IPS-20b (cell line): ENCODE measurements around the gene NPBWR2.

Source experiments
- H3K27ac ChIP-seq: one replicate; pipeline ENCODE4 v1.5.1; 2013; ENCODE audit warnings: low read length
- H3K27me3 ChIP-seq: 2 replicates; pipeline ENCODE4 v1.6.1; 2013; ENCODE audit warnings: mild to moderate bottlenecking, low read length, inconsistent platforms; ENCODE audit not compliant: insufficient read depth
- H3K36me3 ChIP-seq: 2 replicates; pipeline ENCODE4 v1.6.1; 2013; ENCODE audit warnings: low read depth, mild to moderate bottlenecking, inconsistent platforms, low read length, moderate library complexity; ENCODE audit not compliant: insufficient read depth
- H3K4me1 ChIP-seq: 2 replicates; pipeline ENCODE4 v1.6.1; 2013; ENCODE audit warnings: mild to moderate bottlenecking, control low read depth, inconsistent platforms, low read length, moderate library complexity; ENCODE audit not compliant: insufficient read depth
- H3K4me3 ChIP-seq: 2 replicates; pipeline ENCODE4 v1.5.1; 2013; ENCODE audit warnings: mild to moderate bottlenecking, low read length, inconsistent platforms
- H3K9ac ChIP-seq: 2 replicates; pipeline ENCODE4 v1.6.1; 2013; ENCODE audit warnings: low read depth, mild to moderate bottlenecking, inconsistent platforms, low read length, moderate library complexity
- H3K9me3 ChIP-seq: 2 replicates; pipeline ENCODE4 v1.6.1; 2013; ENCODE audit warnings: mild to moderate bottlenecking, low read depth, low read length, inconsistent platforms; ENCODE audit not compliant: insufficient read depth

Gene NPBWR2

DNA sequence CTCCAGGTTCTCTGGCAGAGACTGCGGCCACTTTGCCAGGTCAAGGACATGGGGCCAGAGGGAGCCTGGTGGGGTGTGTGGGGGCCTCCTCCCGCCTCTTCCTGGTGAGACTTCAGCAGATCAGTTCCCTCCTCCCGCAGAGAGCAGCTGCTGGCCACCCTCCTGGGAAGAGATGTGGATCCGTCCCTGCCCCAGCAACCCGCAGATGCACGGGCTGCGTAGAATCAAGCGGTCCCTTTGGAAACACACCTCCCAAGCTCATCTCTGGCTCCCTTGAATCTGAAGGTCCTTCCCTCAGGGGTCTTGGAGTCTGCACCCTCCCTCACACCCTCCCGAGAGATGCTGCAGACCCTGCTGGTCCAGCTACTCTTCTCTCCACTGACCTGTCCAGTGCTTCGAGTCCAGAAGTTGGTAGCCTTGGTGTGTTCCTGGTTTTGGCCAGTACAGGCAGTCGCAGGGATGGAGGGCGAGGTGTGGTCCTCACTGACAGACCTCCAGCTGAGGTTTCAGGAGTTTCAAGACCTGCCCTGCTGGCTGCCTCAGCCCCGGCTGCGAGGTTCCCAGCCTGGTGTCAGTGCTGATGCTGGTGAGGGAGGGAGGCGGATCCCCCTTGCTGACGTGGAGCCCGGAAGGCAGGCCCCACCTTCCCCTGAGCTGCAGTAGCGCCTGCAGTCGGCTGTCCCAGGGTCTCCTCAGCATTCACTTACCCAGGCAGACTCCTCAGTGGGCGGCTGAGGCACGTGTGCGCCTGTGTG lies at the start of gene NPBWR2:
Gene NPBWR2, minus strand, starts transcription at position 585 of the 755 bp plus-strand sequence. CDS start 734 bp downstream, outside the sequence.
- Histone ChIP-seq H3K4me1 (no peaks in the 10 kb centered on the region), H3K27ac (no peak within 1 kb of the TSS), H3K9ac (no peak within 1 kb of the TSS)

GRCh38 chr20:64156136-64156885 lies 48.9 kb upstream of the NPBWR2 start:
- Histone ChIP-seq H3K9me3 (no peaks in the 10 kb centered on the region), H3K4me1 (peaks cover 25% of the 10 kb centered on the region), H3K9ac (no peak overlapping the region), H3K4me3 (no peak overlapping the region), H3K27me3 (peaks cover 20% of the 10 kb centered on the region), H3K36me3 (no peaks in the 10 kb centered on the region), H3K27ac (no peak overlapping the region)

More for the DNA sequence above, at the start of gene NPBWR2:
- Histone ChIP-seq H3K4me3 (no peak within 1 kb of the TSS), H3K36me3 (no peaks in the 10 kb centered on the region), H3K27me3 (peaks cover 15% of the 10 kb centered on the region), H3K9me3 (no peaks in the 10 kb centered on the region)

DNA sequence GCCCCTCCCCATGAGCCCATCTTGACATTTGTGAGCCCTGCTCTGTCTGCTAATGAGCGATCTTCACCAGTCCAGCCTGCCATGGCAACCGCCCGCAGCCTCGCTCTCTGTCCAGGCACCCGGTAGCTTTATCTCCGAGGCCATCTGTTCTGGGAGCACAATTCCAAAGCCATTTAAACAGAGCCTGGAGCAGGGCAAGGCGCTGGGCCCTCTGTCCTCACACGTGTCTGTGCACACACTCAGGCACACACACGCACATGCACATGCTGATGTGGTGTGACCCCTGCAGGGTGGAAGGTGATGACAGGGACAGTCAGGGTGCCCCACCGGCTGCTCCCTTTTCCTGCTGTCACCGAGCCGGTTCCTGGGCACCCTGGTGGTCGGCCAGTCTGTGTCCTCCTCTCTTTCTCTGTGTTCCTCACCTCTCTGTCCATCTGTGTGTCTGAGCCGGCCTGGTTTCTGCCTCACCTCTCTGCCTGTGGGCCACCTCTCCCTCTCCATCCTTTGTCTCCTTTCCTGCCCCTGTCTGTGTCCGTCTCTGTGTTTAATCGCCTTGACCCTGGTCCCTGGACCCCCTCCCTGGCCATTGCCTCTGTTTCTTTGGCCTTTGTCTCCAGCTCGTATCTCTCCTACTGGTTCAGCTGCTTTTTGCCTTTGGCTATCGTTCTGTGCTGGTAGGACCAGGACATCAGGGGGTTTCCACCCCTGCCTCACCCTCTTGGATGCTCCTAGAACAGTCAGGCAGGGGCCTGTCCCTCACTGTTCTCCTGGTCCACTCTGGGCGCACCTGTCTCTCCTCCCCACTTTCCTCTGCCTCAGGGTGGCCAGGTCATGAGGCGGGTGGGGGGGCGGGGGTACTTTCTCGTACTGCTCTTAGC lies 48.1 kb upstream of the NPBWR2 start:
- Histone ChIP-seq H3K27ac (no peak overlapping the region), H3K36me3 (no peaks in the 10 kb centered on the region), H3K4me1 (peaks cover 22% of the 10 kb centered on the region), H3K27me3 (peaks cover 12% of the 10 kb centered on the region), H3K9ac (no peak overlapping the region), H3K4me3 (no peak overlapping the region), H3K9me3 (no peaks in the 10 kb centered on the region)

GRCh38 chr20:64154590-64155257 lies 47.4 kb upstream of the NPBWR2 start:
- H3K4me1 ChIP-seq: peaks cover 15% of the 10 kb centered on the region
- peaks cover 4% of the 10 kb centered on the region for H3K27me3 ChIP-seq
- H3K9me3 ChIP-seq: no peaks in the 10 kb centered on the region
- no peak overlapping the region for H3K4me3 ChIP-seq
- H3K36me3 ChIP-seq: no peaks in the 10 kb centered on the region
- H3K9ac ChIP-seq: no peak overlapping the region; the same call in 1 of the 2 replicates
- H3K27ac ChIP-seq: no peak overlapping the region

DNA sequence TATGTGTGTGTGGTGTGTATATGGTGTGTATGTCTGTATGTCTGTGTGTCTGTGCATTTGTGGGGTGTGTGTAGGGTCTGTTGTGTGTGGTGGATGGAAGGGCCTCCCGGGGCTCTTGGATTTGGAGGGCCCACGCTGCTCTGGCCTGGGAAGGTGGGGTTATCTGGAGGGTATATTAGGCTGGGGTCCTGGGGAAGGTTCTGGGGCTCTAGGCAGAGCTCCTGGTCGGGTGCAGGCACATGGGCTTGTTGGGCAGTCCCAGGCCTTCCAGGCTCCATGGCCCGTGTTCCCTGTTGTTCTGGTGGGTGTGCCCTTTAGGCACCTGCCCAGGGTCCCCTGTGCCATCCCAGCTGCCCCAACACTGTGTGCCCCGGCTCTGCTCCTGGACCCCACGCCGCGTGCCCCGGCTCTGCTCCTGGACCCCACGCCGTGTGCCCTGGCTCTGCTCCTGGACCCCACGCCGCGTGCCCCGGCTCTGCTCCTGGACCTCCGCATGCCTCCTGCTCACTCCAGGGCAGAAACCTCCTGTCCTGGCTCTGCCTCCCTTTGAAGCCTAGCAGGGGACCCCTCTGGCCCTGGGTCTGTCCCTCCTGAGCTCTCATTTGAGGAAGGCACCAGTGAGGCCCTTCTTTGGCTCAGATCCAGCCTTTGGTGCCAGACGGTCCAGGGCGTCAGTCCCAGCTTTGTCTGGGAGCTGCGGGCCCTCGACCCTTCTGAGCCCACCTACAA lies 46.7 kb upstream of the NPBWR2 start:
- no peaks in the 10 kb centered on the region for H3K36me3 ChIP-seq
- no peak overlapping the region for H3K4me3 ChIP-seq
- no peak overlapping the region for H3K9ac ChIP-seq
- no peaks in the 10 kb centered on the region for H3K27me3 ChIP-seq
- H3K4me1 ChIP-seq: peaks cover 13% of the 10 kb centered on the region
- no peak overlapping the region for H3K27ac ChIP-seq
- H3K9me3 ChIP-seq: no peaks in the 10 kb centered on the region

DNA sequence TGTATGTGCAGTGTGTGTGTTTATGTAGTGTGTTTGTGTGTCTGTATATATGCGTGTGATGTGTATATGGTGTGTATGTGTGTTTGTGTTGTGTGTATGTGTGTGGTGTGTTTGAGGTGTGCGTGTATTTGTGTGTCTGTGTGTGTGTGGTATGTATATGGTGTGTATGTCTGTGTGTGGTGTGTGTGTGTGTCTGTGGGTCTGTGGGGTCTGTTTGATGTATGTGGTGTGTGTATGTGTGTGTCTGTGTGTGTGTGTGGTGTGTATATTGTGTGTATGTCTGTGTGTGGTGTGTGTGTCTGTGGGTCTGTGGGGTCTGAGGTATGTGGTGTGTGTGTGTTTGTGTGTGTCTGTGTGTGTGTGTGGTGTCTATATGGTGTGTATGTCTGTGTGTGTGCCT lies 46.0 kb upstream of the NPBWR2 start:
- no peak overlapping the region for H3K9ac ChIP-seq
- no peaks in the 10 kb centered on the region for H3K9me3 ChIP-seq
- H3K4me3 ChIP-seq: no peak overlapping the region
- H3K36me3 ChIP-seq: no peaks in the 10 kb centered on the region
- H3K27ac ChIP-seq: no peak overlapping the region
- no peaks in the 10 kb centered on the region for H3K27me3 ChIP-seq
- H3K4me1 ChIP-seq: peaks cover 13% of the 10 kb centered on the region

- peaks cover 13% of the 10 kb centered on the region for H3K4me1 ChIP-seq
- no peak overlapping the region for H3K27ac ChIP-seq
- H3K27me3 ChIP-seq: no peaks in the 10 kb centered on the region
- H3K9ac ChIP-seq: no peak overlapping the region
- H3K4me3 ChIP-seq: no peak overlapping the region
- no peaks in the 10 kb centered on the region for H3K36me3 ChIP-seq
- no peaks in the 10 kb centered on the region for H3K9me3 ChIP-seq
These were observed 45.5 kb upstream of the NPBWR2 start for GRCh38 chr20:64152906-64153305.

- no peak overlapping the region for H3K27ac ChIP-seq
- H3K4me3 ChIP-seq: no peak overlapping the region
- peaks cover 13% of the 10 kb centered on the region for H3K4me1 ChIP-seq
- H3K27me3 ChIP-seq: no peaks in the 10 kb centered on the region
- no peak overlapping the region for H3K9ac ChIP-seq
- H3K9me3 ChIP-seq: no peaks in the 10 kb centered on the region
- no peaks in the 10 kb centered on the region for H3K36me3 ChIP-seq
These were observed 44.5 kb upstream of the NPBWR2 start for GRCh38 chr20:64151633-64152530.

- no peaks in the 10 kb centered on the region for H3K27me3 ChIP-seq
- no peaks in the 10 kb centered on the region; the same call in 1 of the 2 replicates for H3K9me3 ChIP-seq
- H3K27ac ChIP-seq: no peak overlapping the region
- H3K4me3 ChIP-seq: no peak overlapping the region
- H3K9ac ChIP-seq: no peak overlapping the region
- peaks cover 13% of the 10 kb centered on the region for H3K4me1 ChIP-seq
- H3K36me3 ChIP-seq: no peaks in the 10 kb centered on the region
These were observed 43.6 kb upstream of the NPBWR2 start for GRCh38 chr20:64150756-64151632.
